HFFc6 (cell line): ENCODE data around the gene RBM20. TPM values are rescaled to one million over a fixed set of nuclear protein-coding genes. Genes with fewer than 3 reads are reported as not detected.

Source experiments
- DNase-seq: peaks from one replicate; pipeline ENCODE4 v3.0.0-alpha.2; 2018
- H3K27ac Mint-ChIP-seq: 2 replicates; pipeline ENCODE4 v1.8.0; 2020; ENCODE audit warnings: mild to moderate bottlenecking, mixed read lengths
- H3K27me3 Mint-ChIP-seq: 2 replicates; pipeline ENCODE4 v1.8.0; 2021; ENCODE audit warnings: mild to moderate bottlenecking, moderate library complexity, mixed read lengths; ENCODE audit not compliant: insufficient read depth
- H3K36me3 Mint-ChIP-seq: 2 replicates; pipeline ENCODE4 v1.8.0; 2021; ENCODE audit warnings: low read depth, mixed read lengths
- H3K4me1 Mint-ChIP-seq: 2 replicates; pipeline ENCODE4 v1.8.0; 2020; ENCODE audit warnings: low read depth, mixed read lengths
- H3K4me3 Mint-ChIP-seq: 2 replicates; pipeline ENCODE4 v1.8.0; 2020; ENCODE audit warnings: mild to moderate bottlenecking, moderate library complexity, mixed read lengths
- H3K9me3 Mint-ChIP-seq: 2 replicates; pipeline ENCODE4 v1.8.0; 2020; ENCODE audit warnings: mild to moderate bottlenecking, mixed read lengths
- total RNA-seq, 6 experiments: library from RNA; stranded (reverse); fragmentation: NEBNext Ultra II Directional; extraction: Animal tissue kit (Norgen Biotek cat#: 25700); gene quantifications; 2 replicates in 1 of 6; 3 replicates in 5 of 6; pipeline ENCODE4 v1.2.3, GENCODE V29; 2021
- TF ChIP-seq, protein P1 (sequence below): fragments of 200-600 bp; sonication (generic); IDR thresholded peaks from 2 replicates; pipeline ENCODE4 v1.5.0; 2021; ENCODE audit warnings: antibody characterized with exemption, mild to moderate bottlenecking

The RBM20 gene
- total RNA-seq, 6 experiments from 2014 or later = not detected

DNA sequence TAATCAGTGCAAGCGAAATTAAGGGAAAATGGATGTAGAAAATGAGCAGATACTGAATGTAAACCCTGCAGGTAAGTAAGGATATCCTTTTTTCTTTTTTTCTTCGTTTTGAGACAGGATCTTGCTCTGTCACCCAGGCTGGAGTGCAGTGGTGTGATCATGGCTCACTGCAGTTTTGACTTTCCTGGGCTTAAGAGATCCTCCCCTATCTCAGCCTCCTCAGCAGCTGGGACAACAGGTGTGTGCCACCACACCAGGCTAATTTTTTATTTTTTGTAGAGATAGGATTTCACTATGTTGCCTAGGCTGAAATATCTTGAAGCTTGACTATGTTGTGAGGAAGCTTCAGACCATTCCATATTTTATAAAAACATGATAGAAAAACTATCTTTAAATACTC, 231.9 kb downstream of the RBM20 start:
- peaks cover 5% of the 10 kb centered on the region for H3K27me3 Mint-ChIP-seq
- H3K36me3 Mint-ChIP-seq = peaks cover 5% of the 10 kb centered on the region; the same call in 1 of the 2 replicates
- peaks cover 24% of the 10 kb centered on the region for H3K4me1 Mint-ChIP-seq
- no peak overlapping the region for H3K4me3 Mint-ChIP-seq
- no peak for DNase-seq
- no peaks in the 10 kb centered on the region for H3K9me3 Mint-ChIP-seq
- no peak overlapping the region for H3K27ac Mint-ChIP-seq
- TF ChIP-seq, protein P1, sequence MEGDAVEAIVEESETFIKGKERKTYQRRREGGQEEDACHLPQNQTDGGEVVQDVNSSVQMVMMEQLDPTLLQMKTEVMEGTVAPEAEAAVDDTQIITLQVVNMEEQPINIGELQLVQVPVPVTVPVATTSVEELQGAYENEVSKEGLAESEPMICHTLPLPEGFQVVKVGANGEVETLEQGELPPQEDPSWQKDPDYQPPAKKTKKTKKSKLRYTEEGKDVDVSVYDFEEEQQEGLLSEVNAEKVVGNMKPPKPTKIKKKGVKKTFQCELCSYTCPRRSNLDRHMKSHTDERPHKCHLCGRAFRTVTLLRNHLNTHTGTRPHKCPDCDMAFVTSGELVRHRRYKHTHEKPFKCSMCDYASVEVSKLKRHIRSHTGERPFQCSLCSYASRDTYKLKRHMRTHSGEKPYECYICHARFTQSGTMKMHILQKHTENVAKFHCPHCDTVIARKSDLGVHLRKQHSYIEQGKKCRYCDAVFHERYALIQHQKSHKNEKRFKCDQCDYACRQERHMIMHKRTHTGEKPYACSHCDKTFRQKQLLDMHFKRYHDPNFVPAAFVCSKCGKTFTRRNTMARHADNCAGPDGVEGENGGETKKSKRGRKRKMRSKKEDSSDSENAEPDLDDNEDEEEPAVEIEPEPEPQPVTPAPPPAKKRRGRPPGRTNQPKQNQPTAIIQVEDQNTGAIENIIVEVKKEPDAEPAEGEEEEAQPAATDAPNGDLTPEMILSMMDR = no peak

DNA sequence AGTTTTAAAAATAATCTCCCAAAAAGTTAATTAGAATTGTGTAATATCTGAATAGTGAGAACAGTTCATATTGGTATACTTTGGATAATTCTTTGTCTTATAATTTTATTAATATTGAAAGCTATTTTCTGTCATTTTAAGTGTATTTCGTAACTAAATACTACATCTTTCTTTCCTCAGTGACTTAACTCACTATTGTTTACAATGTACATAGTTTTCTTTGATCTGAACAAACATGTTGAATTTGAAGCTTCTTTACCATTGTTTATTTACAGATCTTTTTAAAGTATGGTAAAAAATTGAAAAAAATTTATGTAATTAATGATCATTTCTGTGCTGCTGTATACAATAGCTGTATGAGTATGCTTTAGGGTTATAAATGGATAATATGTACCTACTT, 232.7 kb downstream of the RBM20 start:
- Mint-ChIP-seq H3K27me3 (peaks cover 2% of the 10 kb centered on the region), H3K36me3 (peaks cover 11% of the 10 kb centered on the region; the same call in 1 of the 2 replicates), H3K9me3 (no peaks in the 10 kb centered on the region), H3K4me3 (no peak overlapping the region), H3K4me1 (peaks cover 20% of the 10 kb centered on the region), H3K27ac (no peak overlapping the region)
- TF ChIP-seq, protein P1 = no peak
- no peak for DNase-seq

DNA sequence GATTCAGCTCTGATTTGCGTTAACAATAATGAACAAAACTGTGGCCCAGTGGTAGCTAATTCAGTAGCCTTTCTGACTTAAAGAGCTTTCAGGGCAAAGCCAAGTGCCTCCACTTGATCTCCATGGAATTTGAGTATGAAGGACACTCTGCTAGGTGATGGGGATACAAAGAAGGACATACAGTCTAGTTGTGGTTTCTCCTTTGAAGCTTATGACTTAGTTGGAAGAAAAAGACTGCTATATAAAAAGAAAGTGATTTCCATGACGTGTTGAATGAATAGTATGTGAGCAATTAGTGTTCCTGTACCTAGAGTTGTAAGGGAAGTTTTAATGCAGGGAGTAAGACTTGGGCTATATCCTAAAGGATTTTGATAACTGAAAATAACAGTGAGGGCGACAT, 235.9 kb downstream of the RBM20 start:
- TF ChIP-seq, protein P1 = no peak
- H3K27me3 Mint-ChIP-seq = no peaks in the 10 kb centered on the region; the same call in 1 of the 2 replicates
- no peak for DNase-seq
- no peak overlapping the region for H3K4me3 Mint-ChIP-seq
- H3K4me1 Mint-ChIP-seq = peaks cover 8% of the 10 kb centered on the region
- H3K36me3 Mint-ChIP-seq = peaks cover 19% of the 10 kb centered on the region
- H3K27ac Mint-ChIP-seq = no peak overlapping the region
- H3K9me3 Mint-ChIP-seq = no peaks in the 10 kb centered on the region

DNA sequence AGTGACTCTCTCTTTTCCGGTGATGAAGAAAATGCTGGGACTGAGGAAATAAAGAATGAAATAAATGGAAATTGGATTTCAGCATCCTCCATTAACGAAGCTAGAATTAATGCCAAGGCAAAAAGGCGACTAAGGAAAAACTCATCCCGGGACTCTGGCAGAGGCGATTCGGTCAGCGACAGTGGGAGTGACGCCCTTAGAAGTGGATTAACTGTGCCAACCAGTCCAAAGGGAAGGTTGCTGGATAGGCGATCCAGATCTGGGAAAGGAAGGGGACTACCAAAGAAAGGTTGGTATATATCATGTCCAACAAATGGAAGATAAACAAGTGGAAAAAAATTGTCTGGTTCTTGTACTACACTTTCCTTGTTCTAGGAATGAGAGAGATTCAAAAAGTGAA, 237.1 kb downstream of the RBM20 start:
- H3K27me3 Mint-ChIP-seq = no peaks in the 10 kb centered on the region; the same call in 1 of the 2 replicates
- H3K36me3 Mint-ChIP-seq = peaks cover 19% of the 10 kb centered on the region
- H3K27ac Mint-ChIP-seq = no peak overlapping the region
- peaks cover 8% of the 10 kb centered on the region for H3K4me1 Mint-ChIP-seq
- TF ChIP-seq, protein P1 = no peak
- H3K9me3 Mint-ChIP-seq = no peaks in the 10 kb centered on the region
- H3K4me3 Mint-ChIP-seq = no peak overlapping the region
- DNase-seq = no peak

DNA sequence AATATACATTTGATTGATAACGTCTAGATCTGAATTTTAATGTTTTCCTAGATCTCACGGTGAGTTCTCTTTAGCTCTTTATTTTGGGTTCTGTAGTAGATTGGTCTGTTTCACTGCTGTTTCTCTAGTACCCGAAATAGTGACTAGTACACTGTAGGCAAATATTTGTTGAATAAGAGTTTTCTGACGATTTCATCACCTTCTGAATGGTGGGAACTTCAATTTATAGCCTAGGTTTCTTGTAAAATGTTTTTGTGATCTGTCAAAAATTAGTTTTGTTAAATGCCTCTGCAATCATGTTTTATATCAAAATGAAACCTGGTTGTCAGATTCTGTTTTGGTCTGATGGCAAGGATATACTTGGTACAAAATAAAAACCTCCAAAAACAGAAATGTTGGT, 237.8 kb downstream of the RBM20 start:
- Mint-ChIP-seq H3K27ac (no peak overlapping the region), H3K36me3 (peaks cover 19% of the 10 kb centered on the region), H3K4me1 (peaks cover 8% of the 10 kb centered on the region), H3K4me3 (no peak overlapping the region), H3K27me3 (no peaks in the 10 kb centered on the region; the same call in 1 of the 2 replicates), H3K9me3 (no peaks in the 10 kb centered on the region)
- TF ChIP-seq, protein P1 = no peak
- no peak for DNase-seq

DNA sequence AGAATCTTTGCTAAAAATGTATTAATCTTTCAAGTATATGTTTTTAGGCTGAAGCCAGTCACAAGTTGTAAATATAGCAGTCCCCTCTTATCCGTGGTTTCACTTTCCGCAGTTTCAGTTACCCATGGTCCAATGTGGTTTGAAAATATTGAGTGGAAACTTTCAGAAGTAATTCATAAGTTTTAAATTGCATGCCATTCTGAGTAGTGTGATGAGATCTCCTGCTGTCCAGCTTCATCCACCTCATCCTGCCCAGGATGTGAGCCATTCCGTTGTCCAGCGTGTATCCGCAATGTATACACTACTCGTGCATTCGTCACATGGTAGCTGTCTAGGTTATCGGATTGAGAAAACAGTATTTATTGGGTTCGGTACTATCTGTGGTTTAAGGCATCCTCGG, 239.8 kb downstream of the RBM20 start:
- peaks cover 8% of the 10 kb centered on the region for H3K4me1 Mint-ChIP-seq
- no peaks in the 10 kb centered on the region; the same call in 1 of the 2 replicates for H3K27me3 Mint-ChIP-seq
- no peaks in the 10 kb centered on the region for H3K9me3 Mint-ChIP-seq
- H3K27ac Mint-ChIP-seq = no peak overlapping the region
- peaks cover 19% of the 10 kb centered on the region for H3K36me3 Mint-ChIP-seq
- no peak overlapping the region for H3K4me3 Mint-ChIP-seq
- TF ChIP-seq, protein P1 = no peak
- DNase-seq = no peak
